ENCODE measurements around the gene HOXB8.

Gene HOXB8

DNA sequence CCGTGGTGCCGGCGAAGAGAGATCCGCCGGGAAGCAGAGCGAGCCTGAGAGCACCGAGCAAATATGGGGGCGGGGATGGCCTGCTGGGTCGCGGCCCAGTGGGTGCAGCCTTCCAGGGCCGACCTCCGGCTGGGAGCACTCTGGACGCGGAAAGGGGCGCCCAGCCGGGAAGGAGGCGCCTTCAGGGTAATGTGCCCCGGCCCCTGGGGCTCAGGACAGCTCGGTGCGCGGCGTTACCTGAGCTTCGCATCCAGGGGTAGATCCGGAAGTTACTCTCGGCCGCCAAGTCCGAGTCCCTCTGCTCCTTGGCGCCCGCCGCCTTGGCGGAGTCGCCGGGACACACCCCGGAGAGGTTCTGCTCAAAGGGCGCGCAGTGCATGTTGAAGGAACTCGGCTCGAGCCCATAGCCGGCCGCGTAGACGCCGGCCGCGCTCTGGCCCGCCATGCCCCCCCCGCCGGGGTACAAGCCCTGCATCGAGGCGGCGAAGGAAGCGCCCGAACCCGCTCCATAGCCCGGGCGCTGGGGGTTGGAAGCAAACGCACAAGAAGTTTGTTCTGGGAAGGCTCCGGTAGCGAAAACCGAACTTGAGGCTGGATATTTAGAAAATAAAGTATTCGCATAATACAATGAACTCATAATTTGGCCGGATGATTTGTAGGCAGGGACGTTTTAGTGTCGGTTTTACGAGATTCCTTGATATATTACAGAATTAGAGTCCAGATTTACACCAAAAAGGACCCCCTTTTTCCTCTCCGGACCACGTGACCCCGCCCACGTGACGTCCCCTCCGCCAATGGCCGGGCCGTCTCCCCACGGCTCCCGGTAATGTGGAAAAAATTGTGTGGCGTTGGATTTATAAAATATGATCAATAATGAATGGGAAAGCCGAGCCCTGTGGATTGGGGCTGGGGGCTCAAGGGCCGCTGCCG is 4.5 kb downstream of the HOXB8 start, which contains the start of gene HOXB7:
HOXB7 (minus strand) TSS at position 736 of the 930 bp plus-strand sequence; CDS start at position 637, 99 bp downstream.
- DNase-seq = peak; percentile 45

DNA sequence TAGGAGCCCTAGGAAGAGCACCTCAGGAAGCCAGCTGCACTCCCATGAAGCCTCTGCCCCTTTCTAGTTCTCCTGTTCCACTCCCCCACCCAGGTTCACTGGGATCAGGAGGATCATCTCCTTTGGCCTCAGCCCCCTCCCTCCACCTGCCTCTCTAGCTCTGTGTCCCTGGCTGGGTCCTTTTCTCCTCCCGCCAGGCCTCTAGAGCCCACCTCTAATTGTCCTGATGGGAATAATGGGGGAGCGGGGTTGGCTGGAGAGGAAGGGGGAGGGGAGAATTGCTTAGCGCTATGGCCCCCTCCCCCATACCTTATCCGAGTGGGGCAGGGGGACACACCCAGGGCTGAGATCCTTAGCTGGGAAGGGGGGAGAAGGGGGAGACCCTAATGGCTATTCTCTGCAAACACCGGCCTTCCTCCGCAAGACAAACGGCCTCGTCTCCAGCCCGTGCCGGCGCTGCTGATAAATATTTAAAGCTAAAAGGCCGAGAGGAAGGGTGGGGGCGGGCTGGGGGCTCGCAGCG is 5.3 kb downstream of the HOXB8 start:
- DNase-seq = no peak

DNA sequence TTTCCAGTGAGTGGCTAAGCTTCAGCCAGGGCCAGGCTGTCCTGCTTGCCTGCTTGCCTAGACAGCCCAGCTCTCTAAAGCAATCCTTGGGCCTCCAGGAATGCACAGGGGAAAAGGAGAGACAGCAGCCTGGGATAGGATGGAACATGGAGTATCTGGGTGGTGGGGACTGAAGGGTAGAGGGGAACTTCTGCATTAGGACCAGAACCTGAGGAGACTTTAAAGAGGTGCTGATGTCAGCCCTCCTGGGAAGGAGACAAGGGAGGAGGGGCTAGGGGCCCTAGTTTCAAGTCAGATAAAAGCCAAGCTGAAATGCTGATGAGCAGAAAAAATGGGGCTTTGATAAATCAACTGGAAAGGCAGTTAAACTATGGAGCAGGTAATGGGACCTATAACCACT is 6.1 kb downstream of the HOXB8 start:
- DNase-seq = no peak

DNA sequence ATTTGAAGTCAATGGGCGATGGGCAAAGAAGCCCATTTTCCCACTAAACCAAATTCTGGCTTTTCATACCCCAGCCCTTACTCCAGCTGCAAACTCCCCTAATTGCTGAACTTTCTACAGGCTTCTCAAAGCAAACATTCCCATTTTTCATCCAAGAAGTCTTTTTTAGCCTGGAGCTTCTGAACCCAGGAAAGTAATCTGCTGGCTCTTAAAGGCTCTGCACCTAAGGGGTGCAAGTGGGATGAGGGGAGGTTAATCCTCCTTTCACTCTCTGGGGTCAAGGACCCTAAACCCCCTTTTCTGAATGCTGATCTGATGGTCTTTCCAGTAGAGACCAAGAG is 6.6 kb downstream of the HOXB8 start:
- DNase-seq = no peak

DNA sequence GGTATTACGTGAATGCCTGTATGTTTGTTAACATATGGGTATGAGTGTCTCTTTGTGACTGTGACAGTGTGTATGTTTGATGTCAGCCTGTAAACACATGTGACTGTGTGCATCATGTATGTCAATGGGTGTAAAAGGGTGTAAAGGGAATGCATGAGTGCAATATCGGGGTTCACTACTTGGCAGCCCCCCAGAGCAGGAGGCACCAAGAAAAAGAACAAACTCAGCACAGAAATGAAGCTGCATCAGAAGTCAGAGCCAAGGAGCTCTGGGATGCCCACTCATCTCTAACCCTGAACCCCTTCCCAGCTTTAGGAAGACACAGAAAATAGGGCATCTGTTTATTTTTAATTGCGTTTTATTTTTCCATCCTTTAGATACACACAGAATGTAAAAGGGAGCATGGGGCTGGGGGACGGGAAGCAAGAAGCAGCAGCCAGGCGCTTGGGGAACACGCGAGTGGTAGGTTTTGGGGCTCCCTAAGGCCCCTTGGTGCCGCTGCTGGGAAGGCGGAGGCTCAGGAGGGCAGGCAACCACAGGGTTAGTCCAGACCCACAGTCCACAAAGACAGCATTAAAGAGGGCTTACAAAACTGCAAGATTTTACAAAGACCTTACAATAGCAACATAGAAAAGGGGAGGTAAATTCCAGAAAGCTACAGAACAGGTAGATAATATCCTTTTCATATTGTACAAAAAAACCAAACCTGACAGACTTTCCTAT is 8.0 kb downstream of the HOXB8 start:
- DNase-seq = no peak

DNA sequence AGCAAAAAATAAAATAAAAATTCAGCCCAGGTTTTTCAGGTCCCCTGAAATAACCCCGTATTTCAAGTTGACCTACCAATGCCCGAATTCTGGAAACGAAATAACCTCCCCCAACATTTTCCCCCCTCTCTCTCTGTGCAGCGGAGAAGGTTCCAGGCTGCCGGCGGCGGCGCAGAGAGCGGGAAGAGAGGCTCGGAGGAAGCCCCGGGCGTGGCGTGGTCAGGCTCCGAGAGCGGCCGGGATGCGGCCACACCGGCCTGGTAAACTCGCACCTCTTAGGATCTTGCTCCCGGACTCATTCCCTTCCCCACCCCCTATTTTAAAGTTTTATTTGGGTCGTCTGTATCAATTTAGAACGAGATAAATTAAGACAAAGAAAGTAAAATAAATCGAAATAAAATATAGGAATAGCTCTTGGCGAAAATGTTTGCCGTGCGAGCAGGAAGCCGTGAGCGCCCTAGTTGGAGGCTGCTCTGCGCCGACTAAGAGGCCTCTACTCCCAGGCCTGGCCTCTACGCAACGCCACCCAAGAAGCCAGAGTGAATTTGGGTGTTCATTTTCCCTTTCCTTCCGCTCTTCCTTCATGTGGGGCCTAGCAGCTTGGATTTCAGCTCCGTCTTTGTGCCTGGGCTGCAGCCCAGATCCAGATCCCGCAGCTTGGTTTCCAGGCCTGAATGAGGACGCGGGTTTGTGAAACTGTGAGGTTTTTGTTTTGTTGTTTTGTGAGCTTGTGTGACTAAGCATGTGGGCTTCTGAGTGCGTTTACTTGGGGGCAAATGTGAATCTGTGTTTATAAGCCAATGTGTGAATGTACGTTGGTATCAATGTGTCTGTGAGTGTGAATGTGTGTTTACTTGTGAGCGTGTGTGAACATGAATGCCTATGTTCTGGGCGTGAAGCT is 8.9 kb downstream of the HOXB8 start:
- DNase-seq = no peak

DNA sequence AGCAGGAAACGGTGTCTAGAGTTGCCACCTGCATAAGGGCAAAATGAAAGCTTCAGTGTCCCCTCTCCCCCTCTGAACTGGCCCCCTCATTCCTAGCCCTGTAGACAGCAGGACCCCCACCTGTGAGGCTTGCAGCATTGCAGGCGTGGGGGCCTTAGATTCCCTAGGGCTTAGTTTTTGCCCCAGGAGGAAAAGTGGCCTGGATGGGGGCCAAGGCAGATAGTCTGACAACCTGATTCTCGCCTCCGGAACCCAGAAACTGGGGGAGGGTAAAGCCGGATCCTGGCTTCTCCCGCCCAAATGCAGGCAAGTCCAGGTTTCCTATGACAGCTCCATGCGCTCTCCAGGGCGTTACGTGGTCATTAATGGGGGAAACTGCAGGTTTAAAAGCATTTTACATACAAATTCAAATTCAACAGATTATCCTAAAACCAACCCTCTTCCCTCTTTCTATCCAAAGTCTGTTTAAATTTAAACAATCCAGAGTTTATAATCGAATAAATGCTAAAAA is 9.6 kb downstream of the HOXB8 start:
- DNase-seq = no peak

DNA sequence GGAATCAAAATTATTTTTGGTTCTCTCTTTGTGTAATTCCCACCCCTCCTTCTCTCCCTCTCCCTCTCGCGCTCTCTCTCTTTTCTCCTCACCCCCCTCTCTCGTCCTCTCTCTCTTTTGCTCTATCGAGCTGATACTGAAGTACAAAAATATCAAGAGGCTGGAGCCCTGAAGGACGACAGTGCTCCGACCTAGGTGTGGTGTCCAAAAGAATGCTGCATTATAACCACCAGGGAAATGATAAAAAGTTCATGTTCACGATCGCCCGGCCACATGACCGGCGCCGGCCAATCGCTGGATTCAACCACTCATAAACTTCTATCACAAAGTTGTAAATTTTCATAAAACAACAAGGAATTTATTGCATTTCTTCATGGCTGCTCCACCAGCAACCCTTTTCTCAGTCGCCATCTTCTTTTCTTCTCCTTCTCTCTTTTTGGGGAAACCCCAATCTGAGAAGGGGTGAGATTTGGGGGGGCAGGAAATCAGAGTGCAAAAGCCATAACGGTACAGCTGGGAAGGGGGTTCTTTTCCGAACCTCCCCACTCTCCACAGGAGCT is 10.2 kb downstream of the HOXB8 start, which contains the start of gene HOXB6:
HOXB6 (minus strand) TSS at position 217 of the 560 bp plus-strand sequence. CDS start 6,836 bp downstream, outside the sequence.
- DNase-seq = no peak

DNA sequence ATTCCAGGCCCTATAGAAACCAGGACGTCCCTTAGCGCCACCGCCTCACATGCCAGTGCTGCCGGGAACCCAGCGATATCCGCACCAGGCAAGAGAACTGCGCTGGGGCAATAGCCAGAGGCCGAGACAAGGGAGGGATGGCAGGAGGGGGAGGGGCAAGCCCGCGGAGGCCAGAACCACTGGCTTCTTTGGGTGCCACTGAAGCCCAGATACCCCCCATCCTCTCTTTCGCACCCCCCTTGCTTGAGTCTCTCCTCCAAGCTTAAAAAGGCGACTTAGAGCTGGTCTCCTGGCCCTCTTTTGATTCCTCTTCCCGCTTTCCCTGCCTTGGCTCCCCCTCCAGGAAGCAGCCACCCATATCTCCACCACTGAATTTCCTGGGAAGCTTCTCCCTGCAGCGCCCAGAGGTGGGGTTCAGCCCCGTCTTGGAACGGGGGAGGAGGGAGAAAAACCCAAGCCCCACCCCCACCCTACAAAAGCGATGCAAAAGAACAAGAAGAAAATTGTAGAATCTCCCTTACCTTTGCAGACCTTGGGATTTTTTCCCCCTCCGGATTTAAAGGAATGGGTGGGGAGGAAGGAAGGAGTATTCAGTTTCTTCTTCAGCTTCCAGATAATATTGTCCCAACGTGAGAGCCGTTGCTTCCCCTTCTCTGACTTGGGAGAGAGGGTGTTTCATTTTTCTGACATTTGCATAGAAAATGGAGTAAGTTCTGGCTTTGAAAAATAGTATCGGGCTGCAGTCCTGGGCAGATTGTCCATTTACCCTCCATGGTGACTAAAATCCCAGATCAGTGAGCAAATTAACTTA is 10.9 kb downstream of the HOXB8 start:
- DNase-seq = peak; percentile 24

DNA sequence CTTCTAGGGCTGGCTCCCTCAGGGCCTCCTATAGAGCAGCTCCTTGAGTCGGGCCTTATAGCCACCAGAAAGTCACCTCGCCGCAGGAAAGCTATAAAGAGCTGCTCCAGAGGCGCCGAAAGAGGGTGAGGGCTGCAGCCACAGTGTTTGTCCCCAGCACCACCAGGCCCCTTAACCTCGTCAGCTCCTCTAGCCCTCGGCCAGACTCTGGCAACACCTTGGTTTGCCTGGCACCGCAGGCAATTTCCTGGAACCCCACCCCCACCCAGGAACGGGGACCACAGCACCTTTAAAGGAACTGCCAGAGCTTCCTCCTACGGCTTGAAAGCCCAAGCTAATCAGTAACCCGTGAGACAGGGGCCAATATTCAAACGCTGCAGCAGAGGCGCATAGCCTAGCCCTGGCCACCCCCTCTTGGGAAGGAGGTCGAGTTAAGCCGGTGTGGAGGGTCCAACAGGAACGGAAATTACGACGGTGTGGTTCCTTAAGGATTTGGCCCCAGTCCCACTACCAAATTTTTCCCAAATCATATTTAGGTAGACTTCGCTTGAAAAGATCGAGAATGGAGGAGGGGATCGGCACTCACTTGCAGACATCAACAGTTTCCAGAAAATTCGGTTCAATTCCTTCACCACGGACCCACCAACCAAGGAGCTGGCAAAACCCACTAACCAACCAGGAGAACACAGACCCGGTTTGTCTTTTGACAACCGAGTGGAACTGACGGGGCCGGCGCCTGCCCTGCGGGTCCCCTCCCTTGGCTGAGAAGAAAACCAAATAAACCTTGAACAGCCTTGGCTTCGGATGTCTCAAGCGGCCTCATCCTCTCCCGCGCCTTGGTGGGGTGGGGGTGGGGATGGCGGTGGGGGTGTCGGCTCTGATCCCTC is 13.3 kb downstream of the HOXB8 start:
- no peak for DNase-seq

DNA sequence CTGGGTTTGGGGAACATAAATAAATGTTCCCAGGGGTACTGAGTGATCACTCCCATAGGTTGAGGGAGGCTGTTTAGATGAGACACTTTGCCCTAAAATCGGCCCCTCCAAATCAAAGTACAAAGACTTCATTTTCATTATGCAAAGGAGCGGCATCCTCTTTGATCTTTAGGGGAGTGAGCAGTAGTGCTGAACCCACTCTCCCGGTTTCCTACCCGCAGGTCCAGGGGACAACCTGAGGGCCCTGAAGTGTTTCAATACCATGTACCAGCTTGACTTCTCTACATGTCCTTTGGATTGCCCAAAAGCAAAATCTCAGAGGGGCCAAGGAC is 13.9 kb downstream of the HOXB8 start:
- no peak for DNase-seq

DNA sequence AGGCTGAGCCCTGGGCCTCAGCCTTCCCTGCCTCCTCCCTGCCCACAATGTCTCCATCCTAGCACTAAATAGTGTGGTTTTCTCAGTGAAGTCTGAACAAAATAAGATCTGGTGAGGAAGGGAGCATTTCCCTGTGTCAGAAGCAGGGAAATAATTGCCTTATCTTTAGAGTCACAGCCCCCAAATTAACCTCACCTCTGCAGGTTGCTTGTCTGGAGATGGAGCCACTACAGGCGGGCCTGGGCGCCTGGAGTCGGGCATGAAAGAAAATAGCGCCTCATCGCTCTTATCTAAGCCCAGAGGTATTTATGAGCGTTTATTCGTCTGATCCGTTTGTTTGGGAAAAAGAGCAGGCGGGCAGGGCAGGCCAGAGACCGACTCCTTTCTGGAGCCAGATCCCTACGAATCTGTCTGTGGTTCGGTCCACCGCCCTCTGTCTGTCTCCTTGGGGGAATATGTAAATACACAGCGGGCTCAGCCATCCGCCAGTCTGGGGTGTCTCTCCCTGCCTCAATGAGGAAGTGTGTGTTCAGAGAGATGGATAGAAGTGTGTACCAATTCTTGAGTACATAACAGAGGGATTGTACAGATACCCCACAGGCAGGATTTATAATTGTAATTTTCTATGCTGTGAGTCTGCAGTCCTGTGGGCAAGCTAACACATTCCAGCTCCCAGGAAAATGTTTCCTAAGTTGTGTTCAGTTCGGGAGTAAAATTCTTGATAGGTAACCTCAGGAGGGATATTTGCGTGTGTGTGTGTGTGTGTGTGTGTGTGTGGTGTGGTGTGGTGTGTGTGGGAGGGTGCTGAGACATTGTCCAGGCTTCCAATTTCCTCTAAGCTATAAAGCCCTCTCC is 14.6 kb downstream of the HOXB8 start:
- DNase-seq = peak; percentile 47

DNA sequence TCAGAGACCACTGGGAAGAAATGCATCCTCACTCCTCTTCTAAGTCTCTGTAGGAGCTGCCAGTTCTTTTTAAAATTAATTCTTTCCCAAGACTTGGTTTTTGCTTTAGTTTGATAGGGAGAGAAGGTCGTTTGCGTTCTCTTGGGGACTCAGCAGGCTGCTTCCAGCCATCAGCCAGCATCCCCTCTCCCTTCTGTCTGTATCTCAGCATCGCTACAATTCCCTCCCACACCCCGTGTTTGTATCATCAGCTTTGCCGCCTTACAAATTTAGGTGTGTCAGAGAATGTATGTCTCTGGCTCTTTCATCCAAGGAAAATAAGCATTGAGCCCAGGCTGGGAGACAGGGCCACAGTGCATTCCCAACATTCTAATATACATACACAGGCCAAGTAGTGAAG is 15.7 kb downstream of the HOXB8 start:
- no peak for DNase-seq

DNA sequence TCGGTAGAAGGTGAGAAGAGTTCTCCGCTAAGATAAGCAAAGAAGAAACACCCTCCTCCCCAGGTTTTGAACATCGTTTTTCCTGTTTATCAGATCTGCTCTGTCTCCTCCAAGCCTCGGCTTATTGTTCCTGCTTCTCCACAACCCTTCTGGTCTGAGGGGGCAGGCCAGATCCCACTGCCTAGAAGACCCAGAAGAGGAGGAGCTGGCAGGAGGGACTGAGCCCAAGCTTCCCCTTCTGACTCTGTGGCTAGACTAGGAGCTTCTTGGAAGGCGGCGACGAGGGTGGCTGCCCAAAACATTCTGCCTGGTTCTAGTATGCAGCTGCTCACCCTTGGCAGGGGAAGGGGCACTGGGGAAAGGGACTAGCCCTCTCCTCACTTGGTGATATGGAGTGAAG is 16.4 kb downstream of the HOXB8 start:
- no peak for DNase-seq

DNA sequence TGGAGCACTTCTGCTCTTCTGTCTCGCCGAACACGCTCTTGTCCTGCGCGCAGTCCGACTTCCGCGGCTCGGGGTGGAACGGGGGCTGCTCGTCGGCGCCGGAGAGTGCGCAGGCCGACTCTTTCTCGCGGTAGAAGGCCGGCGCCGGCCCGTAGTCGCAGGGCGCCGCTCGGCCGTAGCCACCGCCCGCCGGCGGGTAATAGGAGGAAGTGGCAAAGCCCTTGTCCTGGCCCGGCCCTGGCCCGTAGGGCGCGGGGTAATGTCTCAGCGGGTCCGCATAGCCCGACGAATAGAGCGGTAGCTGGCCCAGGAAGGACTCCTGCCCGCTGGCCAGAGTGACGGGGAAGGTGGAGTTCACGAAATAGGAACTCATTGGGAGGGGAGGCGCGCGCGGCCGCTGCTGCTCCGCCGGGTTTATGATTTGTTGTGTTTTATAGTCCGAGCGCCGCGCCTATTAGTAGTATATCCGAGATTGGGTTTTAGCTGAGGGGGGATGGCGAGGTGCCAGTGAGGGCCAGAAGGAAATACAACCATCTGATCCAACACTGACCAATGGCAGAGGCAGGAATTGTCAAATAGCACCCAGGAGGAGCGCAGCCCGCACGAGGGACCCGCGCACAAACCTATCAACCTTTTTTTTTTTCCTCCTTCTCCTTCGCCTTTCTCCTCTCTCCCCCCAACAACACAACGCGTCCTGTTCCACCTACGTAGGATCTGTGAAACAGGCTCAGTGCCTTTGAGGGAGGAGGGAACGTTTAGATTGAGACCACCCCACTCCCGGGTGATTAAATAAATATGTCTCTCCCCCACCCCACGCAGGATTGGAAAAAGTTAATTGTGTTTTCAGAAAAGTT is 17.1 kb downstream of the HOXB8 start:
- DNase-seq = peak; percentile 54

DNA sequence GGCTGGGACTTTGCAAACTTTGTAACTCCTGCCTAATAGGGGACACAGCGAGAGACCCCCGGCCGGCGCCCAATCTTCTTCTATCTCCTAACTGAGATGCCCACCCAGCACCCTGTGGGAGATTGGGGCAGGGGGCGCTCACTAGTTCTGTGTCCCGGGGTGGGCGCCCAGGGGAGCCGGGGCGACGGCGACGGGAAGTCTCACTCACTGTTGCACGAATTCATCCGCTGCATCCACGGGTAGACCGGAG is 17.6 kb downstream of the HOXB8 start:
- DNase-seq = no peak

DNA sequence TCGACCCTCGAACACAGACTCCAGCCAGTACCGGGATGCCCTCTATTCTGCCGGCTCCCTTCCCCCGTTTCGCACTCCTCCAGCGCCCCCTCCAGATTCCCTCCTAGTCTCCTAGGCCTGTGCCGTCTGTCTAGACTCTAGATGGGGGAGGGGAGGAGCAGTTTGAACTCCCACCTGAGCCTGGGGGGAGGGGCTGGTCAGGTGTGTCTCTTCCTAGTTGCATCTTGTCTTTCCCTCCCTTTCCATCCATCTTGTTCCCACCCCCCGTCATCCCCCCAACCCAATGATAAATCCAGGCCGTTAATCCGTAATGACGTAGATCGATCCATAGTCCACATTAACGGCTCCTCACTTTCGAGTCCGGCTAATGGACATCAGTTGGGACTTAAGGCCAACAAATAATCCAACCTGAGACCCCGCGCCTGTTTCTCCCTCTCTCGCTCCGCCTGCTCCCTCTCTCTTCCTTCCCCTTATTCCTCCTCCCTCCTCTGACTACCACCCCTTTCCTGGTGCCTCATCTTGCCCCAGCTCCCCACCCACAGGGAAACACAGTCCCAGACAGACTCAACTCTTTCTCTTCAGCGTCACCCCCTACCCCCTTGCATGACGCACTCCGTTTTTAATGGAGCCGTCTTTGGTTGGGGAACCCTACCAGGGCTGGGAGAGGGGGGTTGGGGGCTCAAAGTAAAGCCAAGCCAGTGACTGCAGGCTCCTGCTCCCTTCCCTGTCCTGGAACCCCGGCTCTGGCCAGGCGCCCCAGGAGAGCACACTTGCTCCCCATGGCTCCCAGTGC is 18.2 kb downstream of the HOXB8 start:
- DNase-seq = no peak

All from DMS153 (cell line).